GM13977 (cell line): ENCODE results near the gene HPN.
A peak's percentile ranks its signal among the peaks of the same experiment; 100 is the strongest.

ENCODE experiments used
- DNase-seq: peaks from one replicate; pipeline ENCODE4 v3.0.0; 2012; ENCODE audit warnings: low spot score
- CTCF ChIP-seq: IDR thresholded peaks from 2 replicates; pipeline ENCODE4 v1.5.1; 2012; ENCODE audit warnings: mild to moderate bottlenecking, control low read depth; ENCODE audit not compliant: insufficient read depth; ENCODE audit errors: extremely low read depth, missing control alignments
- in situ Hi-C: fragments of 300-500 bp; cut with MboI; formaldehyde crosslinking; loops from one replicate; pipeline ENCODE4 v1.12.0; 2022; ENCODE audit warnings: low sequenced_read_pairs, low pct_unique_long_range_greater_than_20kb, mixed read lengths, inconsistent platforms; ENCODE audit not compliant: unreplicated experiment

HPN gene

GRCh38 chr19:35051796-35052195 is 10.3 kb downstream of the HPN start:
- no peak for DNase-seq
- in situ Hi-C loops: no loop called here
- no peak for TF ChIP-seq CTCF

GRCh38 chr19:35052599-35053190 is 11.2 kb downstream of the HPN start:
- no peak for DNase-seq
- in situ Hi-C loops: no loop called here
- TF ChIP-seq CTCF: no peak

- in situ Hi-C loops: no loop called here
- TF ChIP-seq CTCF: no peak
- DNase-seq: no peak
Observed at GRCh38 chr19:35053667-35054293, 12.3 kb downstream of the HPN start.

GRCh38 chr19:35054626-35055025 is 13.1 kb downstream of the HPN start:
- no peak for DNase-seq
- in situ Hi-C loops: no loop called here
- no peak for TF ChIP-seq CTCF

GRCh38 chr19:35055715-35056179 is 14.2 kb downstream of the HPN start:
- DNase-seq: no peak
- in situ Hi-C loops: no loop called here
- TF ChIP-seq CTCF: peak; percentile 42

- TF ChIP-seq CTCF: no peak
- DNase-seq: no peak
- in situ Hi-C loops: no loop called here
Observed at GRCh38 chr19:35056513-35057063, 15.1 kb downstream of the HPN start.
